ENCODE data around the gene LRRTM2. TPM values are rescaled to one million over a fixed set of nuclear protein-coding genes. Genes with fewer than 3 reads are reported as not detected.

Gene LRRTM2
- total and polyA plus RNA-seq, 2 donors (not counting 3 experiments of a cell fraction or from before 2014, with no cell fraction given): 0.06 to 0.20 TPM

GRCh38 chr5:138869763-138870500 lies 5.2 kb downstream of the LRRTM2 start:
- Histone ChIP-seq H3K27ac (ENCODE audit: insufficient read depth, low read depth, low read length) (no peak overlapping the region), H2AFZ (ENCODE audit: low read depth, low read length) (no peak overlapping the region), H3K9ac (replicated peaks; ENCODE audit: extremely low read depth, insufficient read depth, low read length) (no peak overlapping the region), H3K27me3 (ENCODE audit: control insufficient read depth in 2 of 2, insufficient read depth in 2 of 2, low read length in 2 of 2) (no peaks in the 10 kb centered on the region), H3K4me2 (ENCODE audit: insufficient read depth, low read length) (no peak overlapping the region), H3K9me3 (replicated peaks; ENCODE audit: control insufficient read depth, insufficient read depth, low read length) (no peaks in the 10 kb centered on the region), H3K4me3 (replicated peaks in 1 of 3; ENCODE audit: insufficient read depth in 1 of 3, low read depth in 1 of 3, low read length in 3 of 3) (no peak overlapping the region), H3K4me1 (ENCODE audit: control insufficient read depth, extremely low read depth, insufficient read depth, low read length) (peaks cover 26% of the 10 kb centered on the region), H3K36me3 (ENCODE audit: control insufficient read depth in 2 of 2, extremely low read depth in 1 of 2, insufficient read depth in 2 of 2, low read length in 2 of 2) (no peaks in the 10 kb centered on the region), H3K9me1 (replicated peaks; ENCODE audit: control insufficient read depth, extremely low read depth, insufficient read depth, low read length) (no peaks in the 10 kb centered on the region), H3K79me2 (ENCODE audit: control insufficient read depth, insufficient read depth, low read length) (peaks cover 74% of the 10 kb centered on the region), H4K20me1 (replicated peaks; ENCODE audit: control insufficient read depth, extremely low read depth, insufficient read depth, low read length) (peaks cover 10% of the 10 kb centered on the region)
- intact Hi-C loops (cut with micrococcal nuclease): no loop called here
- BruUV-seq (replicated peaks): no TSS peak
- dilution Hi-C loops (cut with MboI; ENCODE audit: extremely low pct_ligation_motif_present, low sequenced_read_pairs): no loop called here
- POLR2A ChIA-PET: no interaction called here
- FAIRE-seq (no peak), DNase-seq (ENCODE audit: low read depth, low spot score) (no peak)
- TF ChIP-seq MYC (IDR thresholded peaks at IDR 0.05; ENCODE audit: low read depth, low read length) (no peak), POLR2A (IDR thresholded peaks at IDR 0.05; ENCODE audit: low read depth, low read length) (no peak), EZH2 (IDR thresholded peaks at IDR 0.05; ENCODE audit: borderline replicate concordance, low read depth, low read length, severe bottlenecking) (no peak), FOS (IDR thresholded peaks at IDR 0.05; ENCODE audit: borderline replicate concordance, insufficient read depth, low read length) (no peak), JUN (IDR thresholded peaks at IDR 0.05; ENCODE audit: borderline replicate concordance, insufficient read depth, insufficient read length, low read depth) (no peak), CTCF (IDR thresholded peaks at IDR 0.05; ENCODE audit: extremely low read depth in 1 of 2, insufficient read depth in 1 of 2, low read depth in 1 of 2, low read length in 2 of 2) (no peak), POLR2AphosphoS5 (IDR thresholded peaks at IDR 0.05; ENCODE audit: insufficient read depth, low read depth, low read length) (no peak), MAX (IDR thresholded peaks at IDR 0.05; ENCODE audit: insufficient read depth, insufficient read length) (no peak), GATA2 (IDR thresholded peaks at IDR 0.05; ENCODE audit: insufficient read depth, insufficient read length, low read depth, low read length) (no peak)
- CTCF ChIA-PET: interaction anchor here (1.1 to 2.5 kb wide), 3 partner anchors 9 to 81 kb away, joined by 5 to 9 read pairs (median 8); no protein-coding TSS in a partner anchor

Measured in endothelial cell of umbilical vein (primary cell).